ENCODE data around the gene DMRT2.

Gene DMRT2

DNA sequence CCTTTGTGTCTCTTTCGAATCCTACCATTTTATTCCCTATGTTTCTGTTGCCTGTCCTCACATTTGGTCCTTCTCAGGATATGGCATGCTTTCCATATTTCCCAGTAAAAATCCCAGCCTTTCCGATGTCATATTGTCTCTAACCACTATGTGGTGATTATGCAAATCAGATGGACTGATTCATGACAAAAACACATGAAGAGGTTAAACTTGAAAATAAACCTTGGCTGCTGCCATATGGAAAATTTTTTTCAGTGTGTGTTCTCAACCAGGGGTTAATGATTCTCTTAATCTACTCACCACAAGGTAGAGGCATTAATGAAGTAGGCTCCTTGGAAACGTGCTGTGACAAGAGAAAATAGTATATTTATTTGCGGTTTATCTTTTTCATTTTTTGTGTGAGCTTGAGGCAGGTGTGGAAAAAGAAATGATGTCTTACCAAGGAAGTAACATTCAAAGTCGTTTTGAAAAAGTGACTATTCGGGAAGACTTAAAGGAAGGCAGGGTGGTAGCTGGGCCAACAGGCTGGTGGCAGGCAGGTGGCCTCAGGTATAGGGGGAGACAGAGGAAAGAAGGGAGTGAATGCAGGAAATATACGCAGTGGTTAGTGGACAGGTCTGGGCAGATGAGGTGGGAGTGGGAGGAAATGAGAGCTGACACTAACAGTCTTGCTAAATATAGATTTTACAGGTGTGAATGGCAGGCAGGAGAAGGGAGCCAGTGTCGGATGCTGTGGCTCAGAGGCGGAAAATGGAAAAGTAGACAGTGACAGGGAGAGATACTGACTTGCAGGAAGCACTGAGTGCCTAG, 46.2 kb downstream of the DMRT2 start:
- DNase-seq, result no peak

DNA sequence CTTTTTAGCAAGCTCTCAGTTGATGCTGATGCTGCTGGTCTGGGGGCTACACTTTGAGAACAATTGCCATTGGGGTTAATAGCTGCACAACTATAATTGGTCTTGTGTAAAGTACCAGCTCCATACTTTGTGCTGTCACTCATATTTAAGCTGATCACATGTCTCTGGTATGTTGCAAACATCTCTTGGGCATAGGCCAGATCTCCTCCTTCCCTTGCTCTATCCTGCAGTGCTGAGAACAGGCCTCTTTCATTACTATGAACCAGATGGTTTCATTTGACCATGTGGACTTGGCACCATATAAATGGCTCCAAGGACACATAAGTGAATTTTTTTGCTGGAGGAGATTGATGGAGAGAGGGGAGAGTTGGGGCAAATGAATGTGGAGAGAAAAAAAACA, 48.4 kb downstream of the DMRT2 start:
- no peak for DNase-seq

DNA sequence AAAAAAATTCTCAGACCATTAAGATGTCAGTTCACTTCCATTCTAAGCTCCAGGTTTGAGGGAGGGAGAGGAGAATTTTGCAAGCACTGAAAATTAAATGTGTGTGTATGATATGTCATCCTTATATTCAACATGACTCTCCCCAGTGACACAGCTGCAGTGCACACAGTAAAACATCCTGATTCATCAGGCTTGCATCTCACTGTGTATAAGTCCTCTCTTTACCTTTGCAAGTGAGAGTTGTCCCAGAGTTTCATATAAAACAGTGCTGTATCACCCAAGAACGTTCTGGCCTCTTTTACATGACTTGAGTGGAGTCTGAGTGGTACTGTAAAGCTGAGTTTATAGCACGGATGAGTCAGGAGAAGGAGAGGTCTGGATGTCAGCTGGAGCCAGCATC, 50.0 kb downstream of the DMRT2 start:
- no peak for DNase-seq

DNA sequence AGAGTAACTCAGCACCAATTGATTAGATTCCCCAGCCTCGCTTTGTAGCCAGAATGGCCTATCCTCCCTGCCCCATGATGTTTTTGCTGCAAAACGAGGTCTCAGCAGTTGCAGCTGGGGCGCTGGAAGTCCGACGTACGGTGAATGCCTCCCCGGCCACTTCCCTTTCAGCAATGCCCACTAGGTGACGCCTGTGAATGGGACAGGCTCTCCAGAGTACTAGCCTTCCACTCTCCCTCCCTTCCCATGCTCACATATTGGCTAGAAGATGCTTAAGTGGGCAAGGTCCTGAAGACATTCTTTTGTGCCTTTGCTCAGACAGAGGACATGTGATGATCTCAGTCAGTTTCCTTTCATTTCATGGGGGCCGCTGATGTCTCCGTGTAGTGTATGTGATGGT, 50.8 kb downstream of the DMRT2 start:
- peak; percentile 12 for DNase-seq

DNA sequence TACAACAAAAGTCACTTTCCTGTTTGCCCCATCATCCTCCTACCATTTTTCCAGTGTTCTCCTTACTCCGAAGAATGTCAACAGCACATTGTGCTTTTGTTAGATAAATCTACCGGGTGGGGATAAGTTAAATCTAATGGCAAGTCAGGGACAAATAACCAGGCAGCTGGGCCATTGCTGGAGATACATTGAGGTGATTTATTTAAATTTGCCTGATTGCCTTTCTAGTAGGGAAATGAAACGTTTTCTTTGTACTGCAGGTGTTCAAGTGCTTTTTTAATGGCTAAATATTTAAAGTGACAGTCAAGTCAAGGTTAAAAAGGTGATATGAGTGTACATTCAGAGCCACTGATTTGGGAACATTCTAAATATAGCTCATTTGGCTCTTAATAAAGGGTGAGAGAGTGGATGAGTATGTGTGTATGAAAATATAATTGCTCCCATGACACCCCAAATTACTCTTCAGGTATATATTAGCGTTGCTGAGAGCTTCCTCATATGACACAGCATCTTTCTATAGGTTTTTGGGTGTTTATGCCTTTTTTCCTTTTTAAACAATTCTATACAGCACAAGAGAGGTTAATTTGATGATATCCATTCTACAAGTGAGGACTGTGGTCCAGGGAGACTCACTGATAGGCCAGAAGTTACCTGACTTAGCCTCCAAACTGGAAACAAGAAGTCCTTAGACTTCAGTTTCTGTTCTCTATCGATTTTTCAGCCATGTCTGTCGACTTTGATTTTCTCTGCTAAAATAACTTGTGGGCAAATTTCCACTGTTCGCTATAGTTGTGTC, 51.9 kb downstream of the DMRT2 start:
- DNase-seq, result no peak

DNA sequence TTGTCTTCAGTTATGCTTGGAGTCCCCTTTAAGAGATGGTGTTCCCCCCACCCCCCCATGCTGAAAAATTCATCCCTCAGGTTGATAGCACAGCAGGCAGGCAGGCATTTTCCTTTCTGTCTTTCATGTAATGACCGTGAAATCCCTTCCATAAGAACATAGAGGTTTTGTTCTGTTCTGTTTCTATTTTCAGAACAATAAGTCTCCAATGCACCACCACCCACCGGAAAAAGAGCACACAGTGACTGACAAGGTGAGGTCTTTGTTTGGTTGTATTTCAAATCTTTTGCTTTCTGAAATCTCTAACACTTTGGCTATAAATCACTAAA, 52.4 kb downstream of the DMRT2 start:
- DNase-seq, result no peak
